WTC11 (cell line): ENCODE results near the gene SHQ1.

Experiments used
- CTCF ChIP-seq: fragments of 200-600 bp; IDR thresholded peaks from 2 replicates; pipeline ENCODE4 v1.8.0; 2022; ENCODE audit warnings: antibody characterized with exemption
- ETV6 ChIP-seq: sonication (generic); formaldehyde crosslinking; IDR thresholded peaks from 2 replicates; pipeline ENCODE4 v1.8.1; 2022; ENCODE audit warnings: mild to moderate bottlenecking, missing genetic modification reagents
- NR2C2 ChIP-seq: sonication (generic); formaldehyde crosslinking; IDR thresholded peaks from 2 replicates; pipeline ENCODE4 v1.8.0; 2022; ENCODE audit warnings: mild to moderate bottlenecking, missing genetic modification reagents
- TEAD4 ChIP-seq: sonication (generic); formaldehyde crosslinking; IDR thresholded peaks from 2 replicates; pipeline ENCODE4 v1.8.0; 2022; ENCODE audit warnings: mild to moderate bottlenecking, missing genetic modification reagents
- ZMAT4 ChIP-seq: fragments of 250-450 bp; sonication (Bioruptor Pico); IDR thresholded peaks from 2 replicates; pipeline ENCODE4 v1.9.0; 2021; ENCODE audit warnings: mild to moderate bottlenecking

GRCh38 chr3:72860053-72860452 is 11.8 kb upstream of the SHQ1 start:
- TF ChIP-seq CTCF, result no peak
- no peak for TF ChIP-seq NR2C2 (CRISPR knock-in tag)
- TF ChIP-seq ZMAT4, result no peak
- no peak for TF ChIP-seq TEAD4 (CRISPR knock-in tag)
- no peak for TF ChIP-seq ETV6
